CD14-positive monocyte (primary cell): Measurements from ENCODE around the gene DCN. TPM values are rescaled to one million over a fixed set of nuclear protein-coding genes. Genes with fewer than 3 reads are reported as not detected.

ENCODE experiments used
- DNase-seq, 3 donors: peaks; one replicate each; pipeline ENCODE4 v3.0.0-alpha.2; 2011 to 2022
- H2AFZ ChIP-seq: 2 replicates; pipeline ENCODE4 v1.6.0; 2012; ENCODE audit warnings: mild to moderate bottlenecking, low read depth, low read length, inconsistent platforms; ENCODE audit not compliant: insufficient read depth, poor library complexity, severe bottlenecking
- H3K27ac ChIP-seq, 2 donors: 1 replicate in 1 of 2; 2 replicates in 1 of 2; pipeline ENCODE4 v1.5.1; 2012 to 2013; ENCODE audit warnings: low read length in 2 of 2, control low read depth in 1 of 2, inconsistent platforms in 1 of 2, low read depth in 1 of 2, mild to moderate bottlenecking in 1 of 2
- H3K27me3 ChIP-seq, 2 donors: one replicate each; pipeline versions ENCODE4 v1.6.0 to v1.6.1; 2011 to 2013; ENCODE audit warnings: low read length in 2 of 2; ENCODE audit not compliant: control insufficient read depth in 2 of 2, insufficient read depth in 2 of 2
- H3K36me3 ChIP-seq, 2 donors: replicated peaks in 1 of 2; 1 replicate in 1 of 2; 2 replicates in 1 of 2; pipeline versions ENCODE4 v1.5.1 to v1.6.1; 2012 to 2013; ENCODE audit warnings: low read length in 2 of 2, control low read depth in 1 of 2, inconsistent platforms in 1 of 2, mild to moderate bottlenecking in 1 of 2; ENCODE audit not compliant: insufficient read depth in 2 of 2, control insufficient read depth in 1 of 2
- H3K4me1 ChIP-seq, 2 donors: 1 replicate in 1 of 2; 2 replicates in 1 of 2; pipeline versions ENCODE4 v1.5.1 to v1.6.1; 2012 to 2013; ENCODE audit warnings: low read length in 2 of 2, control low read depth in 1 of 2, inconsistent platforms in 1 of 2, mild to moderate bottlenecking in 1 of 2, moderate library complexity in 1 of 2; ENCODE audit not compliant: insufficient read depth in 2 of 2, control insufficient read depth in 1 of 2
- H3K4me2 ChIP-seq: replicated peaks from 2 replicates; pipeline ENCODE3; 2012; ENCODE audit warnings: low read length, moderate library complexity, mild to moderate bottlenecking; ENCODE audit not compliant: poor library complexity, severe bottlenecking; ENCODE audit errors: extremely low read depth
- H3K4me3 ChIP-seq, 3 experiments: fragments of 200-600 bp in 1 of 3; sonication (generic) in 1 of 3; replicated peaks in 1 of 3; 1 replicate in 2 of 3; 2 replicates in 1 of 3; pipeline ENCODE4 v1.5.1; 2011 to 2013; ENCODE audit warnings: low read length in 3 of 3, mild to moderate bottlenecking in 3 of 3, control low read depth in 2 of 3, low read depth in 2 of 3, inconsistent platforms in 1 of 3, moderate library complexity in 1 of 3
- H3K79me2 ChIP-seq: 2 replicates; pipeline ENCODE4 v1.6.0; 2012; ENCODE audit warnings: mild to moderate bottlenecking, control low read depth, inconsistent platforms, low read length, moderate library complexity; ENCODE audit not compliant: insufficient read depth
- H3K9ac ChIP-seq: 2 replicates; pipeline ENCODE4 v1.6.0; 2017; ENCODE audit warnings: low read length, mild to moderate bottlenecking; ENCODE audit not compliant: insufficient read depth, poor library complexity, severe bottlenecking
- H3K9me3 ChIP-seq, 2 donors: replicated peaks in 1 of 2; 1 replicate in 1 of 2; 2 replicates in 1 of 2; pipeline versions ENCODE4 v1.5.1 to v1.6.1; 2012 to 2013; ENCODE audit warnings: low read length in 2 of 2, control low read depth in 1 of 2; ENCODE audit not compliant: control insufficient read depth in 1 of 2, insufficient read depth in 1 of 2
- H4K20me1 ChIP-seq: 2 replicates; pipeline ENCODE4 v1.6.0; 2012; ENCODE audit warnings: mild to moderate bottlenecking, low read length, control low read depth, moderate library complexity; ENCODE audit not compliant: insufficient read depth
- H3K27ac Mint-ChIP-seq, 7 donors: one replicate each; pipeline ENCODE4 v1.8.0; 2020; ENCODE audit warnings: mild to moderate bottlenecking in 7 of 7, mixed read lengths in 7 of 7, moderate library complexity in 6 of 7, inconsistent platforms in 2 of 7
- H3K27me3 Mint-ChIP-seq, 3 donors: one replicate each; pipeline ENCODE4 v1.8.0; 2021 to 2022; ENCODE audit warnings: low read depth in 3 of 3, mild to moderate bottlenecking in 3 of 3, mixed read lengths in 3 of 3, moderate library complexity in 3 of 3, inconsistent platforms in 1 of 3
- H3K36me3 Mint-ChIP-seq, 2 donors: one replicate each; pipeline ENCODE4 v1.8.0; 2020; ENCODE audit warnings: mixed read lengths in 2 of 2, inconsistent platforms in 1 of 2, mild to moderate bottlenecking in 1 of 2
- H3K4me1 Mint-ChIP-seq: one replicate; pipeline ENCODE4 v1.8.0; 2020; ENCODE audit warnings: mild to moderate bottlenecking, mixed read lengths
- H3K4me3 Mint-ChIP-seq, 2 donors: one replicate each; pipeline ENCODE4 v1.8.0; 2020; ENCODE audit warnings: mild to moderate bottlenecking in 2 of 2, mixed read lengths in 2 of 2, moderate library complexity in 1 of 2
- H3K9me3 Mint-ChIP-seq, 7 donors: one replicate each; pipeline ENCODE4 v1.8.0; 2020 to 2022; ENCODE audit warnings: mixed read lengths in 7 of 7, mild to moderate bottlenecking in 6 of 7, moderate library complexity in 6 of 7, inconsistent platforms in 2 of 7
- CTCF ChIP-seq: fragments of 200-600 bp; IDR thresholded peaks from one replicate; pipeline ENCODE4 v1.8.0; 2022; ENCODE audit warnings: antibody characterized with exemption, mild to moderate bottlenecking
- WGBS: methylation state at CpG from one replicate; pipeline ENCODE4 v1.1.5; 2013; ENCODE audit warnings: missing lambda C conversion rate; ENCODE audit not compliant: insufficient coverage; 5-methylcytosine and 5-hydroxymethylcytosine counted together
- intact Hi-C, 2 donors: fragments of 100-400 bp; cut with micrococcal nuclease; formaldehyde crosslinking; loops; one replicate each; pipeline versions ENCODE4 v1.15.0 to v1.15.1; 2023
- polyA plus RNA-seq, 3 donors: library from polyadenylated mRNA; depleted of rRNA in 1 of 3; unstranded in 2 of 3; stranded (reverse) in 1 of 3; fragments of 300-500 nt in 2 of 3; fragments of >200 nt in 1 of 3; fragmentation: Illumina TruSeq in 2 of 3; gene quantifications; 1 replicate in 2 of 3; 2 replicates in 1 of 3; pipeline ENCODE4 v1.2.3, GENCODE V29; 2012 to 2021

Gene DCN
- polyA plus RNA-seq, 3 donors, result not detected

GRCh38 chr12:91178139-91178561, 4.5 kb downstream of the DCN start:
- Histone ChIP-seq H3K9me3 (no peaks in the 10 kb centered on the region), H3K9ac (no peak overlapping the region), H3K79me2 (no peaks in the 10 kb centered on the region), H3K27me3 (no peaks in the 10 kb centered on the region), H3K27ac (no peak overlapping the region), H3K4me3 (no peak overlapping the region), H2AFZ (no peak overlapping the region), H3K36me3 (no peaks in the 10 kb centered on the region), H3K4me1 (no peaks in the 10 kb centered on the region), H3K4me2 (no peak overlapping the region), H4K20me1 (no peaks in the 10 kb centered on the region)
- H3K4me3 Mint-ChIP-seq, result peak overlapping the region in 1 of 2 donors; percentile 28
- no peaks in the 10 kb centered on the region for H3K4me1 Mint-ChIP-seq
- H3K27ac Mint-ChIP-seq, result no peak overlapping the region
- intact Hi-C loops, result no loop called here
- H3K36me3 Mint-ChIP-seq, result no peaks in the 10 kb centered on the region
- no peaks in the 10 kb centered on the region for H3K9me3 Mint-ChIP-seq
- H3K27me3 Mint-ChIP-seq, result peaks cover 0 to 2% (median 0%) of the 10 kb centered on the region in 3 donors
- TF ChIP-seq CTCF, result no peak
- DNase-seq, result no peak
- no CpG with 5 or more reads among the region's 7 CpGs for WGBS

GRCh38 chr12:91177381-91177780, 5.2 kb downstream of the DCN start:
- no CpG with 5 or more reads among the region's 1 CpG for WGBS
- no peaks in the 10 kb centered on the region for H3K4me1 Mint-ChIP-seq
- no peak for DNase-seq
- H3K4me3 Mint-ChIP-seq, result no peak overlapping the region
- Histone ChIP-seq H3K36me3 (no peaks in the 10 kb centered on the region), H3K27me3 (no peaks in the 10 kb centered on the region), H3K79me2 (no peaks in the 10 kb centered on the region), H3K9ac (no peak overlapping the region), H3K4me2 (no peak overlapping the region), H3K9me3 (no peaks in the 10 kb centered on the region), H2AFZ (no peak overlapping the region), H4K20me1 (no peaks in the 10 kb centered on the region), H3K4me3 (no peak overlapping the region), H3K4me1 (no peaks in the 10 kb centered on the region), H3K27ac (no peak overlapping the region)
- intact Hi-C loops, result no loop called here
- no peaks in the 10 kb centered on the region for H3K9me3 Mint-ChIP-seq
- no peaks in the 10 kb centered on the region for H3K36me3 Mint-ChIP-seq
- no peak for TF ChIP-seq CTCF
- H3K27me3 Mint-ChIP-seq, result peaks cover 0 to 2% (median 0%) of the 10 kb centered on the region in 3 donors
- H3K27ac Mint-ChIP-seq, result no peak overlapping the region
